CD4-positive, alpha-beta memory T cell (primary cell): ENCODE data around the gene CD164. TPM values are rescaled to one million over a fixed set of nuclear protein-coding genes. Genes with fewer than 3 reads are reported as not detected.

Source experiments
- CTCF ChIA-PET: fragments of 350-600 bp; sonication (Branson Sonifier 250); formaldehyde crosslinking; loops from one replicate; lab custom pipeline; 2021; ENCODE audit warnings: inconsistent platforms; ENCODE audit not compliant: partially characterized antibody; lab: Charles Lee
- POLR2A ChIA-PET: fragments of 350-600 bp; sonication (Branson Sonifier 250); formaldehyde crosslinking; loops from one replicate; lab custom pipeline; 2021; ENCODE audit not compliant: partially characterized antibody; lab: Charles Lee
- DNase-seq, 5 donors: peaks; one replicate each; pipeline versions ENCODE4 v3.0.0 to v3.0.0-alpha.2; 2020 to 2022; ENCODE audit warnings: mixed read lengths in 1 of 5
- H3K27ac ChIP-seq: one replicate; pipeline ENCODE4 v1.7.0; 2013; ENCODE audit warnings: low read depth, low read length
- H3K27me3 ChIP-seq: 2 replicates; pipeline ENCODE4 v1.7.0; 2013; ENCODE audit warnings: mild to moderate bottlenecking, low read length, moderate library complexity; ENCODE audit not compliant: insufficient read depth
- H3K36me3 ChIP-seq: 2 replicates; pipeline ENCODE4 v1.7.0; 2013; ENCODE audit warnings: mild to moderate bottlenecking, low read length, moderate library complexity; ENCODE audit not compliant: insufficient read depth
- H3K4me1 ChIP-seq: 2 replicates; pipeline ENCODE4 v1.7.0; 2013; ENCODE audit warnings: mild to moderate bottlenecking, low read length, moderate library complexity; ENCODE audit not compliant: insufficient read depth
- H3K4me3 ChIP-seq, 2 donors: one replicate each; pipeline ENCODE4 v1.7.0; 2013; ENCODE audit warnings: low read length in 2 of 2, mild to moderate bottlenecking in 1 of 2
- H3K9me3 ChIP-seq, 2 donors: one replicate each; pipeline ENCODE4 v1.7.0; 2013; ENCODE audit warnings: low read length in 2 of 2, control low read depth in 1 of 2; ENCODE audit not compliant: control insufficient read depth in 1 of 2
- H3K27ac Mint-ChIP-seq, 7 donors: one replicate each; pipeline ENCODE4 v1.8.0; 2020 to 2021; ENCODE audit warnings: mixed read lengths in 7 of 7, mild to moderate bottlenecking in 6 of 7, inconsistent platforms in 3 of 7, moderate library complexity in 3 of 7
- H3K27me3 Mint-ChIP-seq, 2 donors: one replicate each; pipeline ENCODE4 v1.8.0; 2020 to 2021; ENCODE audit warnings: mixed read lengths in 2 of 2
- H3K36me3 Mint-ChIP-seq, 2 donors: one replicate each; pipeline ENCODE4 v1.8.0; 2020 to 2021; ENCODE audit warnings: mixed read lengths in 2 of 2, inconsistent platforms in 1 of 2, mild to moderate bottlenecking in 1 of 2
- H3K4me1 Mint-ChIP-seq, 4 donors: one replicate each; pipeline ENCODE4 v1.8.0; 2020 to 2021; ENCODE audit warnings: mixed read lengths in 4 of 4, mild to moderate bottlenecking in 1 of 4
- H3K4me3 Mint-ChIP-seq, 8 donors: one replicate each; pipeline ENCODE4 v1.8.0; 2020 to 2021; ENCODE audit warnings: mixed read lengths in 8 of 8, mild to moderate bottlenecking in 7 of 8, moderate library complexity in 6 of 8, inconsistent platforms in 3 of 8
- H3K9me3 Mint-ChIP-seq, 8 donors: one replicate each; pipeline ENCODE4 v1.8.0; 2020 to 2021; ENCODE audit warnings: mixed read lengths in 8 of 8, mild to moderate bottlenecking in 5 of 8, inconsistent platforms in 3 of 8, moderate library complexity in 1 of 8
- intact Hi-C: fragments of 100-400 bp; cut with micrococcal nuclease; formaldehyde crosslinking; loops from one replicate; pipeline ENCODE4 v1.15.1; 2023
- polyA plus RNA-seq, 2 donors: library from polyadenylated mRNA; unstranded; fragments of 300-500 nt; fragmentation: Illumina TruSeq; gene quantifications; one replicate each; pipeline ENCODE4 v1.2.3, GENCODE V29; 2021
- total RNA-seq, 2 experiments: library from RNA; stranded (reverse); gene quantifications; one replicate each; pipeline ENCODE4 v1.2.3, GENCODE V29; 2021

Gene CD164
- total and polyA plus RNA-seq, 4 experiments from 2014 or later = 222 to 445 (median 266) TPM

DNA sequence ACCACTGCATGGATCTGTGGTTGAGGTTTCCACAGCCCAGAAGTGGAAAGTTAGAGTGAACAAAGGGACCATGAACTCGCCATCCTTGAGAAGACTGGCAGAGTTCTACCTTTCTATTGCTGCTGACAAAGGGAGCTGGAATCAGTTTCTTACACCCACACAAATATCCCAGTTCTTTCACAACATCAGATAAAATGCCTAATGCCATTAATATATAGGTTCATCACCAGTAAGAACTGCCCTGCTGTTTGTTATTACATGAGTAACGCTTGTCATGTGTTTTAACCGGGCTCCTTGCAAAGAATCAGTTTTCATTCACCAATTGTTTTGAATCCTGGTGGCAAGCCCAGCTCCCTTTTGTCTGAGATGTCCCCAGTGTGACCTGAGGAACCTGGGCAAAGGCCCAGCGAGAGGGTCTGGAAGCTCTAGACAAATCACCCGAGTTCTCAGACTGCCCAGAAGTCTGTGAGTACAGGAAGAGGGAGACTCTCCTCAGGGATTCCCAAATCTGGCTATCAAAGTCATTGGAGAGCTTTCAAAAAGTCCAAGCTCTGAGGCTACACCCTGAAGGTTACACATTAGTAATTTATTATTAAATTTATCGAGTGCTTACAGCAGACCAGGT, 7.5 kb upstream of the CD164 start:
- Mint-ChIP-seq H3K4me3 (no peak overlapping the region), H3K9me3 (no peaks in the 10 kb centered on the region), H3K27ac (no peak overlapping the region), H3K36me3 (no peaks in the 10 kb centered on the region), H3K4me1 (peaks cover 0 to 2% (median under 1%) of the 10 kb centered on the region in 4 donors), H3K27me3 (no peaks in the 10 kb centered on the region)
- no peak overlapping the region for H3K27ac ChIP-seq
- H3K4me1 ChIP-seq = no peaks in the 10 kb centered on the region
- CTCF ChIA-PET = interaction anchor here (0.7 to 1.3 kb wide), 2 partner anchors 21 to 201 kb away, joined by 3 read pairs; no protein-coding TSS in a partner anchor
- no peak overlapping the region for H3K4me3 ChIP-seq
- no peaks in the 10 kb centered on the region for H3K27me3 ChIP-seq
- H3K36me3 ChIP-seq = no peaks in the 10 kb centered on the region
- POLR2A ChIA-PET = no interaction called here
- intact Hi-C loops = loop anchor here (10.0 kb wide), 1 partner anchor 515 kb away; no protein-coding TSS in a partner anchor
- no peak for DNase-seq
- no peaks in the 10 kb centered on the region for H3K9me3 ChIP-seq

DNA sequence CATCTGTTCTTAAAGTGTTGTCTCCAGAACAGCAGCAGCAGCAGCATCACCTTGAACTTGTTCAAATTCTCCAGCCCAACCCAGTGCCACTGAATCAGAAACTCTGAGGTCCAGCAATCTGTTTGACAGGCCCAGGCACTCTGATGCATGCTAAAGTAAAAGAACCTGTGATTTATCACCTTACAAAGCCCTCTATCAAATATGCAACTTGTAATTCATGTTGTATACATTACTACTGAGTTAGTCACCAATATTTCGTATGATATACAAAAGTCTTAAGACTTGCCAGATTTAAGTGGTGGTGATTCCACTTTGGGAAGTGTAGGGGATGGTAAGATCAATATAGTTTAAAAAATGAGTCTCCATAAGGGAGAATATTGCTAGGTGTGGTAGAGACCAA, 6.0 kb upstream of the CD164 start:
- Histone ChIP-seq H3K27me3 (no peaks in the 10 kb centered on the region), H3K9me3 (no peaks in the 10 kb centered on the region), H3K27ac (no peak overlapping the region), H3K4me1 (peaks cover 7% of the 10 kb centered on the region), H3K4me3 (no peak overlapping the region), H3K36me3 (no peaks in the 10 kb centered on the region)
- no peaks in the 10 kb centered on the region for H3K9me3 Mint-ChIP-seq
- POLR2A ChIA-PET = no interaction called here
- no peak overlapping the region for H3K27ac Mint-ChIP-seq
- H3K27me3 Mint-ChIP-seq = no peaks in the 10 kb centered on the region
- CTCF ChIA-PET = interaction anchor here (1.0 to 7.2 kb wide), 2 partner anchors 200 to 201 kb away, joined by 4 to 161 read pairs; no protein-coding TSS in a partner anchor
- intact Hi-C loops = loop anchor here (10.0 kb wide), 1 partner anchor 513 kb away; no protein-coding TSS in a partner anchor
- H3K36me3 Mint-ChIP-seq = no peaks in the 10 kb centered on the region
- H3K4me1 Mint-ChIP-seq = peaks cover 3 to 14% (median 5%) of the 10 kb centered on the region in 4 donors
- no peak overlapping the region for H3K4me3 Mint-ChIP-seq
- no peak for DNase-seq

DNA sequence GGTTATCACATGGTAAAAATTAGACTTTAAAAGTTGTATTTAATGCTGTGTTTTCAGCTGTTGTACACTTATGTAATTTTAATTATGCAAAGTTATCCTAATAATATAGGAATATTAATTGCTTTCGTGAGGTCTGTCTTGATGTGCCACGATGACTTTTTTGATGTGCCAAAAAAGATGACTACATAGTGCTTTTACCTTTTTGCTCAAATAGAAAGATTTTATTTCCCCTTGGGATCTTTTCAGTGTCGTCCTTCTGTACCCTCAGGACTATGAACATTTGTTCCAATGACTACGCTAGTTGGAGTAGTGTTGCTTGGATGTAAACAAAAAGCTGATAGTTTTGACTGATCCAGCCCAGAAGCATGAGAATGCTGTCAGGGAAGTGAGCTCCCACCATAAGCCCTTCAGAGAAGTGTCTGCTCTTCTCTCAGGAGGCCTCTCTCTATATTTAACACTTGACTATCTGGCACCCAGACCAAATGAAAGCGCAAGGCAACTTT, 1.2 kb upstream of the CD164 start:
- H3K9me3 Mint-ChIP-seq = no peaks in the 10 kb centered on the region
- CTCF ChIA-PET = interaction anchor here (0.5 to 7.2 kb wide), 45 partner anchors 8 to 1725 kb away, joined by 3 to 161 read pairs (median 4); partner anchors contain the start of genes AK9, CEP57L1, FIG4 and PPIL6
- intact Hi-C loops = loop anchor here (1.0 to 10.0 kb wide), 10 partner anchors 58 to 1491 kb away; partner anchors contain the start of genes AMD1, CDK19 and SNX3
- POLR2A ChIA-PET = interaction anchor here (0.6 to 5.6 kb wide), 33 partner anchors 10 to 1493 kb away, joined by 3 to 148 read pairs (median 7); partner anchors contain the start of genes AK9, AMD1, CDK19 and CEP57L1
- Histone ChIP-seq H3K36me3 (no peaks in the 10 kb centered on the region), H3K4me1 (peaks cover 30% of the 10 kb centered on the region), H3K4me3 (peak overlapping the region; percentile 77 to 96), H3K27ac (peak overlapping the region; percentile 97), H3K27me3 (no peaks in the 10 kb centered on the region), H3K9me3 (no peaks in the 10 kb centered on the region)
- peaks cover 5 to 23% of the 10 kb centered on the region in 2 donors for H3K36me3 Mint-ChIP-seq
- peak overlapping the region; percentile 89 to 98 (median 98) for H3K4me3 Mint-ChIP-seq
- DNase-seq = no peak
- no peaks in the 10 kb centered on the region for H3K27me3 Mint-ChIP-seq
- H3K27ac Mint-ChIP-seq = peak overlapping the region; percentile 99 to 100 (median 99)
- peaks cover 20 to 47% (median 32%) of the 10 kb centered on the region in 4 donors for H3K4me1 Mint-ChIP-seq

DNA sequence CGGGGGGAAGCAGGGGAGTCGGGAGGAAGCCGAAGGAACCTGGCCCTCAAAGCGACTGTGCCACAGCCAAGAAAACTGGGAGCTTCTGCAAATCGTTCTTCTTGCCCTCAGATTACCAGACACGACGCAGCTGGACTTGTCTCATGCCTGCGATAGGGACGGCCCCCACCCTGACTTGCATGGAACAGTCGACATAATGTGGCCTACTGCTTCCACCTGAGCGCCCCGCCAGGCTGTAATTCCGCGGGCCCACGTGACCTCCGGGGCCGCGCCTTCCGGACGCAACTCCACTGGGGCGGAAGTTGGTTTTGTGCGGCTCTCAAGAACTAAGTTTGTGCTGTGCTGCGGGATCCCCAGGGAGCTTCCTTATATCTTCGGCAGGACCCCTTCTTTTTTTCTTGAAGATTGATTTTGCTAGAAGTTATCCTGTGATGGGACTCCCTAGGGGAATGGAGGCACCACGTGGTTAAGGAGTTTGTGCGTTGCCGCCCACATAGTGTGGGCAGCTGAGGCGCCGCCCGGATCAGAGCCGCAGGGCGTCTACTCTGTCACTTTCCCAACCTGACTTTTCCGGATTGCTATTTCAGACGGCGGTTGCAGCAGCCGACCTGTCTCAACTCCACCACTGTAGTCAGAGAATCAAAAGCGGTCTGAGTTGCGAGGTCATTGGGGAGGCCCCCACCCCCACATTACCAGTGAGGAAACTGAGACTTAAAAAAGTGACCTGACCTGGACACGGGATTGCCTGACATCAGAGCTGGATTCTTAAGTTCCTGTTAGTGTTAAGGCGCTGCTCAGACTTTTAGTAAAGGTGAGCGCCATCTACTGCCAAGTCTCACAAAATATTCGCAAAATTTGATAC, 540 bp upstream of the CD164 start:
- H3K4me1 Mint-ChIP-seq = peaks cover 27 to 54% (median 39%) of the 10 kb centered on the region in 4 donors
- CTCF ChIA-PET = interaction anchor here (0.5 to 7.2 kb wide), 53 partner anchors 9 to 1725 kb away, joined by 3 to 161 read pairs (median 4); partner anchors contain the start of genes AK9, CEP57L1, FIG4 and PPIL6
- peak overlapping the region; percentile 99 to 100 (median 99) for H3K27ac Mint-ChIP-seq

DNA sequence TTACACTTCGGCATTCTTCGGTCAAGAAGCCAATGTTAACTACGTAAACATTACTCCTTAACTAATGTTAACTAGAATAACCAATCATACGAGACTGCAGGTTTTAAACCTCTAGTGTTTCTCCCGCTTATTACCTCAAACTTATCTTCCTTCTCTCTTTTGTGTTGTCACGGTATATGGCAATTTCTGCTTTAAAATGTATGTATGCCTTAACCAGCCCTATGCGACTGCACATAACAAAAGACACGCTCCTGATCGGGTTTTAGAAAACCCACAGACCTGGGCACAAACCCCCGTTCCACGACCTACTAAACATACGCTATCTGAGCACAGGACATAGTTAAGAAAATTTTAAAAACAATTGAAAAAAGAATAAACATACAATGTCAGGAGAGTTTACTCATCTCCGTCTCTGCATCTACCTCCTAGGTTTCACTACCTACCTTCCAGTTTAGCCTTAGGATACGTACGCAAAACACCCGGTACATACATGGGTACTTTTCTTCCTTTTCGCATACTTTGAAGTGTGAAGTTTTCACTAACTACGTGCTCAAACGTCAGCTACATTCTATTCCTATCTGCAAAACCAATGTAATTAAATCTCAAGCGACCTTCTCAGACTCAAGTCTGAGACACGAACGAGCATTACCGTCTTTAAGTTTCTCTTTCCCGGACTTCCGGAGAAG, 1.1 kb downstream of the CD164 start:
- DNase-seq = no peak
- POLR2A ChIA-PET = interaction anchor here (0.7 to 5.6 kb wide), 18 partner anchors 8 to 1557 kb away, joined by 3 to 148 read pairs (median 18); partner anchors contain the start of genes AK9, CDK19, CEP57L1 and FIG4
- H3K27ac ChIP-seq = peak overlapping the region; percentile 97
- intact Hi-C loops = loop anchor here (10.0 kb wide), 1 partner anchor 506 kb away; no protein-coding TSS in a partner anchor
- peak overlapping the region; percentile 93 to 99 (median 97) for H3K27ac Mint-ChIP-seq
- CTCF ChIA-PET = interaction anchor here (1.0 to 7.2 kb wide), 4 partner anchors 10 to 658 kb away, joined by 3 to 161 read pairs (median 14); no protein-coding TSS in a partner anchor
- H3K36me3 Mint-ChIP-seq = peaks cover 18 to 44% of the 10 kb centered on the region in 2 donors
- H3K36me3 ChIP-seq = peaks cover 21% of the 10 kb centered on the region
- peak overlapping the region; percentile 89 to 98 (median 96) for H3K4me3 Mint-ChIP-seq
- H3K27me3 ChIP-seq = no peaks in the 10 kb centered on the region
- H3K4me1 ChIP-seq = peaks cover 53% of the 10 kb centered on the region
- H3K9me3 ChIP-seq = no peaks in the 10 kb centered on the region
- peaks cover 36 to 67% (median 52%) of the 10 kb centered on the region in 4 donors for H3K4me1 Mint-ChIP-seq
- H3K27me3 Mint-ChIP-seq = no peaks in the 10 kb centered on the region
- no peaks in the 10 kb centered on the region for H3K9me3 Mint-ChIP-seq
- H3K4me3 ChIP-seq = peak overlapping the region; percentile 88 to 96

More for the DNA sequence above, 540 bp upstream of the CD164 start:
- DNase-seq = peak; percentile 95 to 97 (median 96)
- Histone ChIP-seq H3K4me3 (peak overlapping the region; percentile 77 to 96), H3K27ac (peak overlapping the region; percentile 97), H3K27me3 (no peaks in the 10 kb centered on the region), H3K36me3 (peaks cover 5% of the 10 kb centered on the region), H3K4me1 (peaks cover 37% of the 10 kb centered on the region), H3K9me3 (no peaks in the 10 kb centered on the region)
- H3K27me3 Mint-ChIP-seq = no peaks in the 10 kb centered on the region
- intact Hi-C loops = loop anchor here (1.0 to 10.0 kb wide), 18 partner anchors 58 to 1492 kb away; partner anchors contain the start of genes AK9, AMD1, ARMC2 and CDC40
- POLR2A ChIA-PET = interaction anchor here (0.6 to 5.6 kb wide), 45 partner anchors 10 to 1576 kb away, joined by 3 to 148 read pairs (median 6); partner anchors contain the start of genes AK9, AMD1, CDK19 and CEP57L1
- peak overlapping the region; percentile 89 to 98 (median 98) for H3K4me3 Mint-ChIP-seq
- peaks cover 10 to 30% of the 10 kb centered on the region in 2 donors for H3K36me3 Mint-ChIP-seq
- no peaks in the 10 kb centered on the region for H3K9me3 Mint-ChIP-seq

DNA sequence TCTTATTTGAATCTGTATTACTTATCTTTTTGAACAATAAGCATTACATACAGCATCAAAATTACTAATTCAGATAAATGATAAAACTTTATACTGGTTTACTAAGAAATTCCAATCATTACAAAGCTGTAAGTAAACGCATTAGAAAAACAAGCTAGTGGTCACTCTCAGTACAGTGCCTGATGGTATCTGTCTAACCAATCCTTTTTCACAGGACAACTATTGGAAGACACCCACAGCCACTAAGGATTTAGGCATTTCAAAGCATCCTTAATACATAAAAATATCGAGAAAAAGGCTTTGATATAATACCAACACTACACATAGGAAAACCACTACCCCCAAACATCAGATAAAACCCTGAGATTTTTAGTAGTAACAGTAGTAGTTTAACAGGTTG, 2.6 kb downstream of the CD164 start:
- H3K36me3 Mint-ChIP-seq = peaks cover 27 to 58% of the 10 kb centered on the region in 2 donors
- no peak for DNase-seq
- intact Hi-C loops = loop anchor here (10.0 kb wide), 1 partner anchor 505 kb away; no protein-coding TSS in a partner anchor
- POLR2A ChIA-PET = no interaction called here
- no peaks in the 10 kb centered on the region for H3K9me3 ChIP-seq
- H3K27ac Mint-ChIP-seq = peak overlapping the region; percentile 81 to 99 (median 95)
- no peaks in the 10 kb centered on the region for H3K9me3 Mint-ChIP-seq
- peaks cover 36% of the 10 kb centered on the region for H3K36me3 ChIP-seq
- H3K4me3 Mint-ChIP-seq = peak overlapping the region; percentile 85 to 98 (median 95)
- H3K27me3 ChIP-seq = no peaks in the 10 kb centered on the region
- CTCF ChIA-PET = interaction anchor here (1.3 to 2.0 kb wide), 2 partner anchors 192 to 837 kb away, joined by 4 to 9 read pairs; no protein-coding TSS in a partner anchor
- peak overlapping the region; percentile 97 for H3K27ac ChIP-seq
- peaks cover 39 to 76% (median 57%) of the 10 kb centered on the region in 4 donors for H3K4me1 Mint-ChIP-seq
- peaks cover 59% of the 10 kb centered on the region for H3K4me1 ChIP-seq
- peak overlapping the region; percentile 49 to 96 for H3K4me3 ChIP-seq
- H3K27me3 Mint-ChIP-seq = no peaks in the 10 kb centered on the region
